SJCRH30 (cell line): ENCODE measurements around the gene DNAAF9. TPM values are rescaled to one million over a fixed set of nuclear protein-coding genes. Genes with fewer than 3 reads are reported as not detected.
"Not testable (repeated sequence)": the region's sequence is repeated elsewhere in the genome, so short reads cannot be mapped to it uniquely, and the experiment has no call there.

Experiments
- DNase-seq, 2 experiments: peaks; one replicate each; pipeline ENCODE4 v3.0.0-alpha.2; 2015 to 2020
- H3K27ac ChIP-seq: fragments of 250-450 bp; sonication (Bioruptor Pico); 2 replicates; pipeline ENCODE4 v1.5.1; 2020; ENCODE audit warnings: mild to moderate bottlenecking, moderate library complexity
- H3K27me3 ChIP-seq: fragments of 250-450 bp; sonication (Bioruptor Pico); 2 replicates; pipeline ENCODE4 v1.5.1; 2020; ENCODE audit warnings: mild to moderate bottlenecking, moderate library complexity
- H3K36me3 ChIP-seq: fragments of 250-450 bp; sonication (Bioruptor Pico); 2 replicates; pipeline ENCODE4 v1.5.1; 2020; ENCODE audit warnings: mild to moderate bottlenecking, moderate library complexity
- H3K4me1 ChIP-seq: fragments of 250-450 bp; sonication (Bioruptor Pico); 2 replicates; pipeline ENCODE4 v1.5.1; 2020; ENCODE audit warnings: mild to moderate bottlenecking, moderate library complexity
- H3K4me3 ChIP-seq: fragments of 250-450 bp; sonication (Bioruptor Pico); 2 replicates; pipeline ENCODE4 v1.5.1; 2020; ENCODE audit warnings: mild to moderate bottlenecking, moderate library complexity
- H3K9me3 ChIP-seq: fragments of 250-450 bp; sonication (Bioruptor Pico); replicated peaks from 2 replicates; pipeline ENCODE4 v1.5.1; 2020; ENCODE audit warnings: mild to moderate bottlenecking, moderate library complexity
- total RNA-seq: library from RNA; depleted of rRNA; stranded (reverse); fragments of >200 nt; shearing (Covaris generic); gene quantifications from 2 replicates; pipeline ENCODE4 v1.2.3, GENCODE V29; 2014

Gene DNAAF9
- total RNA-seq, 1 experiment from 2014 or later, result 11.0 TPM

- no peak for DNase-seq
- no peaks in the 10 kb centered on the region for H3K9me3 ChIP-seq
- H3K27ac ChIP-seq, result no peak overlapping the region
Measured at GRCh38 chr20:3423126-3423525, 15.7 kb upstream of the DNAAF9 start.

GRCh38 chr20:3421985-3422384, 14.5 kb upstream of the DNAAF9 start:
- DNase-seq, result no peak
- Histone ChIP-seq H3K27me3 (no peaks in the 10 kb centered on the region), H3K9me3 (no peaks in the 10 kb centered on the region), H3K36me3 (no peaks in the 10 kb centered on the region), H3K4me3 (no peak overlapping the region), H3K4me1 (no peaks in the 10 kb centered on the region), H3K27ac (no peak overlapping the region)

More at GRCh38 chr20:3423126-3423525, 15.7 kb upstream of the DNAAF9 start:
- no peaks in the 10 kb centered on the region for H3K36me3 ChIP-seq
- no peaks in the 10 kb centered on the region for H3K4me1 ChIP-seq
- no peak overlapping the region for H3K4me3 ChIP-seq
- H3K27me3 ChIP-seq, result no peaks in the 10 kb centered on the region

DNA sequence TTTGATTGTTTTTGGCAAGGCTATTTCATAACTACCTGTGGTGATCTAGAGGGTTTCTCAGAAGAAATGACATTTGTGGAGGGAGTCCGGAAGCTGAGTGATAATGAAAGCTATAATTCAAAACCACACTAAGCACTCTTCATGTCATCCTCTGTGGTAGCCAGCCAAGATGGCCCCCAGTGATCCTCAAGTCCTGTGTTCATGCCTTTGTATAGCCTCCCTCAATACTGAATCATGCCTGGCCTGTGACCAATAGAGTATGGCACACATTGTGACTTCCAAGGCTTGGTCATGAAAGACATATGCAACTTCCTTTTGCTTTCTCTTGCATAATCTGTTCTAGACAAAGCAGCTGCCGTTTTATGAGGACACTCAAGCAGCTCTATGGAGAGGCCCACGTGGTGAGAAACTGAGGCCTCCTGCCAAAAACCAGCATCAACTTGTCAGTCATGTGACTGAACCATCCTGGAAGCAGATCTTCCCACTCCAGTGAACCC, 12.8 kb upstream of the DNAAF9 start:
- H3K27ac ChIP-seq, result no peak overlapping the region
- no peak overlapping the region for H3K4me3 ChIP-seq
- no peaks in the 10 kb centered on the region for H3K36me3 ChIP-seq
- H3K27me3 ChIP-seq, result no peaks in the 10 kb centered on the region
- H3K9me3 ChIP-seq, result no peaks in the 10 kb centered on the region
- H3K4me1 ChIP-seq, result no peaks in the 10 kb centered on the region
- DNase-seq, result peak in 1 of 2 experiments; percentile 21

GRCh38 chr20:3418161-3418560, 10.7 kb upstream of the DNAAF9 start:
- H3K27ac ChIP-seq, H3K4me3 ChIP-seq: not testable (repeated sequence)

GRCh38 chr20:3414122-3414521, 6.7 kb upstream of the DNAAF9 start:
- Histone ChIP-seq H3K36me3 (no peaks in the 10 kb centered on the region), H3K4me3 (no peak overlapping the region), H3K27ac (no peak overlapping the region), H3K9me3 (0 out of 2 replicates have a peak, but pooled peaks cover 4% of the 10 kb centered on the region), H3K27me3 (no peaks in the 10 kb centered on the region), H3K4me1 (no peaks in the 10 kb centered on the region)
- no peak for DNase-seq

More at GRCh38 chr20:3418161-3418560, 10.7 kb upstream of the DNAAF9 start:
- H3K9me3 ChIP-seq, H3K27me3 ChIP-seq, H3K36me3 ChIP-seq, DNase-seq, H3K4me1 ChIP-seq: not testable (repeated sequence)

- H3K9me3 ChIP-seq, result 0 out of 2 replicates have a peak, but pooled peaks cover 4% of the 10 kb centered on the region
- no peaks in the 10 kb centered on the region for H3K4me1 ChIP-seq
- DNase-seq, result no peak
- H3K27me3 ChIP-seq, result no peaks in the 10 kb centered on the region
- H3K36me3 ChIP-seq, result no peaks in the 10 kb centered on the region
- H3K27ac ChIP-seq, result no peak overlapping the region
- no peak overlapping the region for H3K4me3 ChIP-seq
Measured at GRCh38 chr20:3413393-3413889, 6.0 kb upstream of the DNAAF9 start.

- H3K4me1 ChIP-seq, result no peaks in the 10 kb centered on the region
- no peaks in the 10 kb centered on the region for H3K27me3 ChIP-seq
- DNase-seq, result no peak
- H3K4me3 ChIP-seq, result no peak overlapping the region
- no peak overlapping the region for H3K27ac ChIP-seq
- H3K36me3 ChIP-seq, result no peaks in the 10 kb centered on the region
- 0 out of 2 replicates have a peak, but pooled peaks cover 4% of the 10 kb centered on the region for H3K9me3 ChIP-seq
Measured at GRCh38 chr20:3412600-3413392, 5.3 kb upstream of the DNAAF9 start.

DNA sequence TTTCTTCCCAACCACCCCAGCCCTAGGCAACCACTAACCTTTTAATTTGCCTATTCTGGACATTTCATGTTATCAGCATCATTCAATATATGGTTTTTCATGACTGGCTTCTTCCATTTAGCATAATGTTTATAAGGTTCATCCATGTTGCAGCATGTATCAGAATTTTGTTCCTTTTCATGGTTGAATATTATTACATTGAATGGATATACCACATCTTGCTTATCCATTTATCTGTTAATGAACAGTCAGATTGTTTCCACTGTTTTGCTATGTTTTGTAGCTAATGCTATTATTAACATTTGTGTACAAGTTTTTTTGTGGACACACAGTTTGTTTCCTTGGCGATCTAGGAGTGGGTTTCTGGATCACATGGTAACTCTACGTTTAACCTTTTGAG, 3.0 kb upstream of the DNAAF9 start:
- Histone ChIP-seq H3K36me3 (no peaks in the 10 kb centered on the region), H3K4me1 (peaks cover 4% of the 10 kb centered on the region; the same call in 1 of the 2 replicates), H3K27ac (no peak overlapping the region), H3K27me3 (no peaks in the 10 kb centered on the region), H3K9me3 (0 out of 2 replicates have a peak, but pooled peaks cover 4% of the 10 kb centered on the region), H3K4me3 (no peak overlapping the region)
- DNase-seq, result no peak

GRCh38 chr20:3409417-3409816, 1.9 kb upstream of the DNAAF9 start:
- peak overlapping the region; percentile 41; the same call in 1 of the 2 replicates for H3K27ac ChIP-seq
- no peaks in the 10 kb centered on the region for H3K36me3 ChIP-seq
- H3K4me1 ChIP-seq, result peaks cover 4% of the 10 kb centered on the region; the same call in 1 of the 2 replicates
- no peaks in the 10 kb centered on the region for H3K27me3 ChIP-seq
- 0 out of 2 replicates have a peak, but pooled peaks cover 4% of the 10 kb centered on the region for H3K9me3 ChIP-seq
- peak overlapping the region; percentile 96 for H3K4me3 ChIP-seq
- DNase-seq, result no peak

DNA sequence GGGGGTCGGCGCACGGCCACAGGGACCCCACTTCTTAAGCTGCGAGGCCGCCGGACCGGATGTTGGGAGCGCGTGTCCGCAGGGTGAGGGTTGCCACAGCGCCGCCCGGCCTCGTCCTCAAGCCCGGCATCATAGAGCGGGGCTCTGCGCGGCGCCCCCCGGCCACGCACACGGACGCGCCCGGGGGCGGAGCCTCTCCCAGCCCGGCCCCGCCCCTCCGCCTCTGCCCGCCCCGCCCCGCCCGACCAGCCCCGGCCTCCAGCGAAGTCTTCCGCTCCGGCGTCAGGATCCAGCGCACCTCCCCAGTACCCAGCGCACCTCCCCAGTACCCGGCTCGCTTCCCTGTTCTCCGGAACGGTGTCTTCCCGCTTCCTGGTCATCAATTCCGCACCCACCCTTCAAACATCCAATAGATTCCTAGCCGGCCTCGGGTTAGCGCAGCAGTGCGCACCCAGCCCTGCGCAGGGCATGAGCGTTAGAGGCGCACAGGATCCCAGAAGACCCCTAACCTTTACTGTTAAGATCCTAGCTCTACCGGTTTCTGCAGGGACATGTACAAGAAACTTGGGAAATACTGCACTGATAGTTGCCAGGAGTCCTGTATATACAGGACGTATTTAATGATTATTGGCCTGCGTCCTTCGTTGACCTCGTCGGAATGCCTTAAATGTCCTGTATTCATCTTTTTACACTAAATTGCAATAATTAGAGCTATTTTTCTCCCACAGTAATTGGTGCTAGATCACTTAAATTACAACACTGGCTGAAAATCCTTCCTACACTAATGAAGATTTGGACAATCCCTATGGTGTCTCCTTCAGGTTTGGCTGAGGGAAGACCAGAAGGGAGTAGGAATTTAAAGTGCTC, 535 bp upstream of the DNAAF9 start:
- H3K36me3 ChIP-seq, result no peaks in the 10 kb centered on the region
- peaks cover 4% of the 10 kb centered on the region; the same call in 1 of the 2 replicates for H3K4me1 ChIP-seq
- H3K27ac ChIP-seq, result no peak overlapping the region; the same call in 1 of the 2 replicates
- peak; percentile 83 to 86 for DNase-seq
- H3K9me3 ChIP-seq, result 0 out of 2 replicates have a peak, but pooled peaks cover 4% of the 10 kb centered on the region
- no peaks in the 10 kb centered on the region for H3K27me3 ChIP-seq
- H3K4me3 ChIP-seq, result peak overlapping the region; percentile 96

DNA sequence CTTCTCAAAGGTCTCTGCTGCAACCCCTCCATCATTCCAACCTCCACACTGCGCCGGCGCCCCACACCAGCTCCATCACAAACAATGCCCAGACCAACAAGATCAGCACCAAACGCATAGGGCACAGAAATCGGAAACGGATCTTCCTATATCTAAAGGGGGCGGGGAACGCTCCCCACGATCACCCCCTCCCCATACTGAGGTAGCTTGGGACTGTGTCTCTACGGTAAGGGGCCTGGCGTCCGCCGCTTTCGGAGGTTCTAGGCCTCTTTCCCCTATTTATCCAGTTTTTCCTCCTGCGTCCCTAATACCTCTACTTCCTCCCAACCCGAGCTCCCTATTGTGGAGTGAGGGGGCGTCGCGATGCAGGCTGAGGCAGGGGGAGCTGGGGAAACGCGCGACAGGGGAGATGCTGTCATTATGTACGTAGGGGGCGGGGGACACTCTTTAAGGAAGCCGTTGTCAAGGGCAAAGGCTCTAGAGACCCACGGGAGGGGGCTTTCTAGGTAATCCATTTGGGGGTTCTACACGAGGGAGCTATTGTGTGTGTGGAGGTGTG, 909 bp downstream of the DNAAF9 start:
- Histone ChIP-seq H3K9me3 (0 out of 2 replicates have a peak, but pooled peaks cover 4% of the 10 kb centered on the region), H3K27me3 (no peaks in the 10 kb centered on the region)
- peak; percentile 28 to 48 for DNase-seq

GRCh38 chr20:3405696-3406358, 1.6 kb downstream of the DNAAF9 start:
- Histone ChIP-seq H3K4me1 (peaks cover 4% of the 10 kb centered on the region; the same call in 1 of the 2 replicates), H3K27ac (no peak overlapping the region), H3K27me3 (no peaks in the 10 kb centered on the region), H3K4me3 (peak overlapping the region; percentile 96), H3K9me3 (0 out of 2 replicates have a peak, but pooled peaks cover 4% of the 10 kb centered on the region), H3K36me3 (no peaks in the 10 kb centered on the region)
- no peak for DNase-seq

More for the DNA sequence above, 909 bp downstream of the DNAAF9 start:
- Histone ChIP-seq H3K27ac (peak overlapping the region; percentile 65), H3K36me3 (no peaks in the 10 kb centered on the region), H3K4me3 (peak overlapping the region; percentile 96), H3K4me1 (peaks cover 4% of the 10 kb centered on the region; the same call in 1 of the 2 replicates)

- Histone ChIP-seq H3K4me1 (peaks cover 4% of the 10 kb centered on the region; the same call in 1 of the 2 replicates), H3K36me3 (no peaks in the 10 kb centered on the region), H3K27me3 (no peaks in the 10 kb centered on the region), H3K9me3 (no peaks in the 10 kb centered on the region), H3K4me3 (no peak overlapping the region), H3K27ac (no peak overlapping the region)
- DNase-seq, result no peak
Measured at GRCh38 chr20:3405139-3405538, 2.3 kb downstream of the DNAAF9 start.

- H3K4me1 ChIP-seq, result peaks cover 4% of the 10 kb centered on the region; the same call in 1 of the 2 replicates
- H3K27me3 ChIP-seq, result no peaks in the 10 kb centered on the region
- no peaks in the 10 kb centered on the region for H3K9me3 ChIP-seq
- H3K27ac ChIP-seq, result no peak overlapping the region
- no peaks in the 10 kb centered on the region for H3K36me3 ChIP-seq
- no peak for DNase-seq
- H3K4me3 ChIP-seq, result no peak overlapping the region
Measured at GRCh38 chr20:3404402-3404801, 3.1 kb downstream of the DNAAF9 start.
